IPS DF 6.9 (cell line): Measurements from ENCODE around the gene CATSPERD.

Source experiments
- DNase-seq: peaks from one replicate; pipeline ENCODE4 v3.0.0-alpha.2; 2013; ENCODE audit warnings: low read depth, low spot score
- H3K27ac ChIP-seq: one replicate; pipeline ENCODE4 v1.5.1; 2013; ENCODE audit warnings: low read length, control low read depth
- H3K27me3 ChIP-seq: 2 replicates; pipeline ENCODE4 v1.6.1; 2013; ENCODE audit warnings: mild to moderate bottlenecking, low read length; ENCODE audit not compliant: control insufficient read depth, insufficient read depth
- H3K36me3 ChIP-seq: 2 replicates; pipeline ENCODE4 v1.6.1; 2013; ENCODE audit warnings: low read length; ENCODE audit not compliant: control insufficient read depth, insufficient read depth
- H3K4me1 ChIP-seq: 2 replicates; pipeline ENCODE4 v1.6.1; 2013; ENCODE audit warnings: low read length; ENCODE audit not compliant: control insufficient read depth, insufficient read depth
- H3K4me3 ChIP-seq: 2 replicates; pipeline ENCODE4 v1.5.1; 2013; ENCODE audit warnings: mild to moderate bottlenecking, low read length
- H3K9me3 ChIP-seq: 2 replicates; pipeline ENCODE4 v1.6.1; 2013; ENCODE audit warnings: low read length, inconsistent platforms; ENCODE audit not compliant: control insufficient read depth, insufficient read depth
- WGBS: extraction: QIAGEN DNeasy Blood & Tissue Kit; methylation state at CpG from one replicate; pipeline ENCODE4 v1.1.7; 2013; ENCODE audit warnings: mixed read lengths, missing lambda C conversion rate; ENCODE audit not compliant: insufficient read length, insufficient coverage; 5-methylcytosine and 5-hydroxymethylcytosine counted together

CATSPERD gene

DNA sequence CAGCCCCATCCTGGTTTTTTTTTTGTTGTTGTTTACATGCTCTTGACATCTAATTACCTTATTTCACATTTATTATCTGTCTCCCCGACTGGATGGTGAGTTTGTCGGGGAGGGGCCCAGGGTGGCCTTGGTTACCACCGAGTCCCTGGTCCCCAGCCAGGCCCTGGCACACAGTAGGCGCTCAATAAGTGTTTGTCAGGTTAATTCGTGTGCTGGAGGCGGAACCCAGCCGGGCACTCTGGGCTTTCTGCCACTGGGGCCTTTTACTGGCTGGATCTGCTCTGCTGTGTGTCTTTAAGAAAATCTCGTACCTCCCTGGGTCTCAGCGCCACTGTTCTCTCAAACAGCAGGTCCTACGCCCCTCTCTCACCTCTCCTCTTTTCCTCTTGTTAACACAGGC, 89.0 kb downstream of the CATSPERD start:
- Histone ChIP-seq H3K27ac (no peak overlapping the region), H3K27me3 (no peaks in the 10 kb centered on the region; the same call in 1 of the 2 replicates), H3K4me1 (no peaks in the 10 kb centered on the region), H3K36me3 (no peaks in the 10 kb centered on the region), H3K9me3 (no peaks in the 10 kb centered on the region), H3K4me3 (no peak overlapping the region)
- no peak for DNase-seq
- WGBS, result no CpG with 5 or more reads among the region's 10 CpGs

DNA sequence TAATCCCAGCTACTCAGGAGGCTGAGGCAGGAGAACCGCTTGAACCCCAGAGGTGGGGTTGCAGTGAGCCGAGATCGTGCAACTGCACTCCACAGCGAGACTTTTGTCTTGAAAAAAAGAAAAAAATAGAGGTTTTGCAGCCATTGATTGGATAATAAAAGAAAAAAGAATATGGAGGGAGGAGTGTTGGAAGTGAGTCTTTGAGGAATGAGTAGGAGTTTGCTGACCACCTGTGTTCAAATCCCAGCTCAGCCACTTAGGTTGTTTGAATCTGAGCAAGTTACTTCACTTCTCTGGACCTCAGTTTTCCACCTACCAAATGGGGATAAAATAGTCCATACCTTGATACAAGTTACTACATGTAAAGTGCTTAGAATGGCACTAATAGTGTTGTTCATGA, 90.7 kb downstream of the CATSPERD start:
- no peak for DNase-seq
- WGBS, result no CpG with 5 or more reads among the region's 4 CpGs
- H3K4me1 ChIP-seq, result no peaks in the 10 kb centered on the region
- H3K4me3 ChIP-seq, result no peak overlapping the region
- H3K27me3 ChIP-seq, result no peaks in the 10 kb centered on the region; the same call in 1 of the 2 replicates
- no peaks in the 10 kb centered on the region for H3K9me3 ChIP-seq
- H3K36me3 ChIP-seq, result no peaks in the 10 kb centered on the region
- H3K27ac ChIP-seq, result no peak overlapping the region

DNA sequence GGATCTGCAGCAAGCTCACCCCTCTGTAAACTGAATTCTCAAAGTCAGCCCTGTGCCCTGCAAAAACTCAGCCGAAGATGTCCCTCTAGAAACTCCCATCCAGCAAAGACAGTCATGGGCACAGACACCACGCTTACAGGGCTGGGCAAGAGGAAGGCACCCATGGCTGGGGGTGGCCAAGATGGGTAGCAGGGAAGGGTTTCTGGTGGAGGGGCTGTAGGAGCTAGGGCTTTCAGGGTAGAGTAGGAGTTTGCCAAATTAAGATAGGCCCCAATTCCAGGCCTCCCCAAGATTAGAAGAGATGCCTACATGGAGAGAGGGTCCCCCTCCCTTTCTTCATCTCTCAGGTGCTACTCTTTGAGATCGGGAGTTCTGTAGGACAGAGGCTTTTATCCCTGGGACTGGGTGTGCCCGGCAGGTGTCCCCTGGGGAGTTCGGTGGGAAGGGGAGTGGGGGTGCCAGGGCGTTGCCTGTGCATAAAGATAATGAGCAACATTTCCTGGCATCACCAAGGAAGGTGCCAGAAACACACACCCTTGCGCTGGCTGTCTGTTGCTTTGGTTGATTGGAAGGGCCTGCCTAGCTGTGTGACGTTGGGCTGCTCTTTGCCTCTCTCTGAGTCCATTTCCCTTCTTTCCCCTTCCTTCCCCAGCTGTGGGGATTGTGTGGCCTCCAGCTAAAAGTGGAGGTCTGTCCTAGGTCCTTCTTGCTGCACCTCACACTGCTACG, 93.8 kb downstream of the CATSPERD start:
- no peaks in the 10 kb centered on the region for H3K4me1 ChIP-seq
- H3K27ac ChIP-seq, result no peak overlapping the region
- H3K27me3 ChIP-seq, result no peaks in the 10 kb centered on the region
- no peak for DNase-seq
- no peaks in the 10 kb centered on the region for H3K36me3 ChIP-seq
- H3K4me3 ChIP-seq, result no peak overlapping the region
- H3K9me3 ChIP-seq, result no peaks in the 10 kb centered on the region
- no CpG with 5 or more reads among the region's 9 CpGs for WGBS

DNA sequence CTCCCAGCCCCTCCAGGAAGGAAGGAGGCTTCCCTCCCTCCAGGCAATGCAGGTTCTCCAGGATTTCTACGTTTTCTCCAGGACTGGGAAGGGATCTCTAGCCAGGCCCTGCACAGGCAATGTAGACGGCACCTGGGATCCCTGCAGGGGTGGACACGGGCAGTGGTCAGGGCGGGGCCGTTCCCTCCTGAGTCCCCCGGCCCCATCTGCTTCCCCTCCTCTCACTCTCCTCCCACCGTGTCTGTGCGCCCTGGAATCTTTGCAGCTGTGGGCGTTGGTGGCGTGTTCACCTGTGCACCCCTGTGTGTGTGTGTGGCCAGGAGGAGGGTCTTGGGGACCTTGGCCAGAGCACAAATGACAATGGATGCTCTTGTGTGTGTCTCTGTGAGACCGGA, 94.4 kb downstream of the CATSPERD start:
- WGBS, result no CpG with 5 or more reads among the region's 11 CpGs
- no peaks in the 10 kb centered on the region for H3K9me3 ChIP-seq
- no peak overlapping the region for H3K27ac ChIP-seq
- H3K27me3 ChIP-seq, result no peaks in the 10 kb centered on the region
- DNase-seq, result no peak
- no peaks in the 10 kb centered on the region for H3K4me1 ChIP-seq
- no peaks in the 10 kb centered on the region for H3K36me3 ChIP-seq
- H3K4me3 ChIP-seq, result no peak overlapping the region

GRCh38 chr19:5817218-5817617, 96.8 kb downstream of the CATSPERD start:
- Histone ChIP-seq H3K4me1 (no peaks in the 10 kb centered on the region), H3K4me3 (no peak overlapping the region), H3K9me3 (no peaks in the 10 kb centered on the region), H3K27ac (no peak overlapping the region), H3K36me3 (no peaks in the 10 kb centered on the region), H3K27me3 (no peaks in the 10 kb centered on the region)
- WGBS, result no CpG with 5 or more reads among the region's 2 CpGs
- no peak for DNase-seq

- Histone ChIP-seq H3K36me3 (no peaks in the 10 kb centered on the region), H3K27me3 (no peaks in the 10 kb centered on the region), H3K9me3 (no peaks in the 10 kb centered on the region), H3K4me1 (no peaks in the 10 kb centered on the region), H3K4me3 (no peak overlapping the region), H3K27ac (no peak overlapping the region)
- no peak for DNase-seq
- no CpG with 5 or more reads among the region's 10 CpGs for WGBS
Observed at GRCh38 chr19:5818594-5818993, 98.2 kb downstream of the CATSPERD start.

GRCh38 chr19:5820785-5821184, 100.3 kb downstream of the CATSPERD start:
- Histone ChIP-seq H3K4me3 (no peak overlapping the region), H3K27me3 (no peaks in the 10 kb centered on the region), H3K36me3 (no peaks in the 10 kb centered on the region), H3K27ac (no peak overlapping the region), H3K4me1 (no peaks in the 10 kb centered on the region), H3K9me3 (no peaks in the 10 kb centered on the region)
- DNase-seq, result no peak
- no CpG with 5 or more reads among the region's 6 CpGs for WGBS

DNA sequence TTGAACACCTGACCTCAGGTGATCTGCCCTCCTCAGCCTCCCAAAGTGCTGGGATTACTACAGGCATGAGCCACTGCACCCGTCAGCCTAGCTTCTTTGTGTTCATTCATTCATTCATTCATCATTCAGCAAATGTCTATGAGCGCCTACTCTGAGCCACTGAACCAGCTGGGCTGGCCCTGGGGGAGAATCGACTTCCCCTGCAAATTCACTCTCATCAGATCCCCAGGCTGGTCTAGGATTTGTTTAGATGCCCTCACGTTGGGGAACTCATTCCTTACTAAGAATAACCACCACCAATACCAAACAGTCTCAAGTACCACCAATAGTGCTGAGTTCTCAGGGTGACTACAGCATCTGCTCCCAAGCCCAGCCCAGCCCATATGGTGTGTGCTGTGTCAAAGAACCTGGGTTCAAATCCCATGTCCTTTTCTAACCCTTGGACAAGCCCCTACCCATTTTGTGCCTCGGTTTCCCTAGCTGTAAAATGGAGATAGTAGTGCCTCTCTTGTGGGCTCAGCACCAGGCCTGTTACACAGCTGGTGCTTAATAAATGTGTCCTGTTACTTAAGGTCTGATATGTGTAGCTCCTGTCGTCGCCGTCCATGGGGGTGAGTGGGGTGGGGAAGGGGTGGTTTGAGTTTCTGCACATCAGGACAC, 101.2 kb downstream of the CATSPERD start:
- peaks cover 3% of the 10 kb centered on the region; the same call in 1 of the 2 replicates for H3K4me1 ChIP-seq
- no peaks in the 10 kb centered on the region for H3K36me3 ChIP-seq
- no peak overlapping the region for H3K4me3 ChIP-seq
- no peak for DNase-seq
- H3K27ac ChIP-seq, result no peak overlapping the region
- H3K9me3 ChIP-seq, result no peaks in the 10 kb centered on the region
- WGBS, result no CpG with 5 or more reads among the region's 8 CpGs
- H3K27me3 ChIP-seq, result no peaks in the 10 kb centered on the region

DNA sequence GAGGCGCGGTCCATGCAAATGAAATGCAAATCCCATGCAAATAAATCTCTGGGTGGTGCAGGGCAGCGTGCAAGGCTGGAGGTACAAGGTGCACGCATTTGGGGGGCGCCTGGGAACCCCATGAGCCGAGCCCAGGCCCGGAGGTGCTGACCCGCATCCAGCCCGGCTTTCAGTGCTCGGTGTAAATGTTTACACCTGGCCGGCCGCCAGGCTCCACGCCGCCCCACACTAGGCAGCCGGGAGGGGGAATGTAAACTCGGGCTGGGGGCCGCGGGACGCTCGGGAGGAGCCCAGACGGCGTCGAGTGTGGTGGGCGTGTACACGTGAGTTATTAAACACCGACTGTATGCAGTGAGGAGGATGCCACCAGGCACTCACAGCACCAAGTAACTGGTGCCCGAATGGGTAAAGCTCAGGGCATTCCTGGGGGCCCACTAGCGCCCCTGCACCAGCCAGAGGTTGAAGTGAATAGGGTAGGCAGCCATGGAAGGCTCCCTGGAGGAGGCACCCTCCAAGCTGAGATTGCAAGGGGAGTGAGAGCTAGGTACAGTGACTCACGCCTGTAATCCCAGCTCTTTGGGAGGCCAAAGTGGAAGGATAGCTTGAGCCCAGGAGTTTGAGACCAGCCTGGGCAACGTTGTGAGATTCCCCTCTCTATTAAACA, 101.9 kb downstream of the CATSPERD start:
- Histone ChIP-seq H3K4me3 (no peak overlapping the region), H3K9me3 (no peaks in the 10 kb centered on the region), H3K27ac (no peak overlapping the region), H3K36me3 (no peaks in the 10 kb centered on the region), H3K27me3 (no peaks in the 10 kb centered on the region), H3K4me1 (peaks cover 5% of the 10 kb centered on the region)
- WGBS, result no CpG with 5 or more reads among the region's 30 CpGs
- DNase-seq, result no peak

DNA sequence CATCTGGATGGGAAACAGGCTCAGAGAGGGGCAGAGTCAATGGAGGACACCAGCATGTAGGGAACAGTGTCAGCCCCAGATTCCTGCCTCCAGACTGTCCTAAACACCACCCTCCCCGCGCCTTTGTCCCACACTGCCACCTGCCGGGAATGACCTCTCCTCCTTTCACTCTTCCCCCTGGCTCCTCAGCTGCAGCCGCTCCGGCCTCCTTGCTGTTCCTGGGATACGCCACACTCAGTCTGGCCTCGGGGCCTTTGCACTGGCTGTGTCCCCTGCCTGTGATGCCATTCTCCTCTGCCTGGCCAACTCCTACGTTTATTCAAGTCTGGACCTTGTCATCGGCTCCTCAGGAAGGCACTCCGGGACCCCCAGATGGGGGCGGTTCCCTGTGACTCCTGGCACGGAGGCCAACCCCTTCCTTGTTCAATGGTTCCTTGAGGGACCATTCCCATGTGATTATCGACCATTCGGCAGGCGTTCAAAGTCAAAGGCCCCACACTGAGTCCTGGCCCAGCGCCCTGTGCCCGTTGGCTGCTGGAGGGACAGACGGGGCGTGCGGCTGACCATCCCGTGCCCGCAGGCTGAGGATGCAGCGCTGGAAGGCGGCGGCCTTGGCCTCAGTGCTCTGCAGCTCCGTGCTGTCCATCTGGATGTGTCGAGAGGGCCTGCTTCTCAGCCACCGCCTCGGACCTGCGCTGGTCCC, 103.3 kb downstream of the CATSPERD start:
- no peak for DNase-seq
- Histone ChIP-seq H3K27me3 (no peaks in the 10 kb centered on the region), H3K4me1 (peaks cover 5% of the 10 kb centered on the region), H3K36me3 (no peaks in the 10 kb centered on the region), H3K4me3 (no peak overlapping the region), H3K9me3 (no peaks in the 10 kb centered on the region), H3K27ac (no peak overlapping the region)
- no CpG with 5 or more reads among the region's 30 CpGs for WGBS
